Stimulated activated naive CD8-positive, alpha-beta T cell treated with anti-CD3 and anti-CD28 coated beads, Interleukin-15, amount 100 ng/mL, for 72 hours (primary cell): ENCODE results near the gene MRM3.
"Not testable (repeated sequence)": the region's sequence is repeated elsewhere in the genome, so short reads cannot be mapped to it uniquely, and the experiment has no call there.

ENCODE experiments used
- ATAC-seq: fragments of 150-1000 bp; cut with Tn5 transposase; 2 replicates; pipeline ENCODE4 v1.10.0; 2021; ENCODE audit warnings: mild to moderate bottlenecking, moderate library complexity
- DNase-seq, 2 donors: peaks; one replicate each; pipeline ENCODE4 v3.0.0; 2021 to 2022
- H3K27ac Mint-ChIP-seq, 2 donors: one replicate each; pipeline ENCODE4 v1.8.0; 2022; ENCODE audit warnings: mild to moderate bottlenecking in 2 of 2, mixed read lengths in 2 of 2, moderate library complexity in 2 of 2
- H3K27me3 Mint-ChIP-seq: one replicate; pipeline ENCODE4 v1.8.0; 2022; ENCODE audit warnings: mixed read lengths
- H3K4me1 Mint-ChIP-seq: one replicate; pipeline ENCODE4 v1.8.0; 2022; ENCODE audit warnings: mild to moderate bottlenecking, mixed read lengths
- H3K4me3 Mint-ChIP-seq, 2 donors: one replicate each; pipeline ENCODE4 v1.8.0; 2022; ENCODE audit warnings: mild to moderate bottlenecking in 2 of 2, mixed read lengths in 2 of 2, moderate library complexity in 1 of 2
- H3K9me3 Mint-ChIP-seq, 2 donors: one replicate each; pipeline ENCODE4 v1.8.0; 2022; ENCODE audit warnings: mixed read lengths in 2 of 2

MRM3 gene

DNA sequence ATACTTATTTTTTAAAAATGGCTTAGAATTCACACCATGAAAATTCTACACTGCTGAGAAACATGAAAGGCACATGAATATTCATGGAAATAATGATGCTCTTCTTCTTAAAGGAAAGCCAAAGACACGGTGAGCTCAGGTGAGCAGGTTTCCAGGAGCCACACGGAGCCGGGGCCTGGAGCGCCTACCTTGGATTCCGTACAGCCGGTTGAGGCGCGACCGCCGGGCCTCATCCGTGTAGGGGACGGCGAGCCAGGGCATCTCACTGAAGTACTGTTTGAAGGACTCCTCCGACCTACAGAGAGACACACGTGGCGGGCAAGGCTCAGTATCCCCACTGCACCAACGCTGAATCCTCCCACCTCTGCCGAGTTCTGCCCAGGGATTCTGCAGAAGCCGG, 37.1 kb downstream of the MRM3 start:
- no peaks in the 10 kb centered on the region for H3K9me3 Mint-ChIP-seq
- no peak overlapping the region for H3K27ac Mint-ChIP-seq
- no peak overlapping the region for H3K4me3 Mint-ChIP-seq
- ATAC-seq (no peak), DNase-seq (no peak)
- H3K4me1 Mint-ChIP-seq: no peaks in the 10 kb centered on the region
- H3K27me3 Mint-ChIP-seq: no peaks in the 10 kb centered on the region

DNA sequence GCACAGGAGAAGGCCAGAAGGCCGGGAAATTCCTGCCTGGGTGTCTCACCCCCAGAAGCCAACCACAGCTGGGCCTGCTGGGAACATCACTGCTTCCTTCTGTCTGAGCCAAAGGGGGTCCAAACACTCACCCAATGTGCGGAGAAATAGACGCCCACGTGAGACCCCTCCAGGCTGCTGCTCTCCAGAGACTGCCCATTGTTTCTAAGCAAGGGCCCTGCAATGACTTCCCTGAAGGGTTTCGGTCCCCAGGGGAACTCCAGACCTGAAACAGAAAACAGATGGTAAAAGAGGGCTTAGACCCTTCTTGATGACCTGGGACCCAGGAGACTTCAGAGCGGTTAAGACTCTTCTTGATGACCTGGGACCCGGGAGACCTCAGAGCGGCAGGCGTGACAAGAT, 41.3 kb downstream of the MRM3 start:
- H3K4me1 Mint-ChIP-seq: no peaks in the 10 kb centered on the region
- H3K27me3 Mint-ChIP-seq: no peaks in the 10 kb centered on the region
- ATAC-seq (no peak), DNase-seq (no peak)
- no peak overlapping the region for H3K27ac Mint-ChIP-seq
- no peak overlapping the region for H3K4me3 Mint-ChIP-seq
- H3K9me3 Mint-ChIP-seq: no peaks in the 10 kb centered on the region

DNA sequence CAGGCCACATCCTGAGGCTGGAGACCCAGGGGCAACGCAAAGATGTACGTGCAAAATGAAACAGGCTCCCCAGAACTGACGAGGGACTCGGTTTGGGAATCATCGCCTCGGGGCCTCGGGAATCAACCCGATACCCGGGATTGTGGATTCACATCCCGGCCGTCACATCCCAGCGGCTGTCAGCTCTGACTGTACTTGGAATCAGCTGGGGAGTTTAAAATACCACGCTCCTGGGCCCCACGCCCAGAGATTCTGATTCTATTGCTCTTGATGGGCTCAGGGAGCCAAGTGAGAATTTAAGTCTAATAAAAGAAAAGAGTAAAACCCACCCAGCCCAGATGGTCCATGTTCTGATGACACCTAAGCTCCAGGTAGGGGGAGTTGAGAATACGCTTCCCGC, 42.2 kb downstream of the MRM3 start:
- DNase-seq (no peak), ATAC-seq (no peak)
- Mint-ChIP-seq H3K4me1 (no peaks in the 10 kb centered on the region), H3K27me3 (no peaks in the 10 kb centered on the region), H3K27ac (peak overlapping the region in 1 of 2 donors; percentile 82), H3K9me3 (no peaks in the 10 kb centered on the region), H3K4me3 (no peak overlapping the region)

DNA sequence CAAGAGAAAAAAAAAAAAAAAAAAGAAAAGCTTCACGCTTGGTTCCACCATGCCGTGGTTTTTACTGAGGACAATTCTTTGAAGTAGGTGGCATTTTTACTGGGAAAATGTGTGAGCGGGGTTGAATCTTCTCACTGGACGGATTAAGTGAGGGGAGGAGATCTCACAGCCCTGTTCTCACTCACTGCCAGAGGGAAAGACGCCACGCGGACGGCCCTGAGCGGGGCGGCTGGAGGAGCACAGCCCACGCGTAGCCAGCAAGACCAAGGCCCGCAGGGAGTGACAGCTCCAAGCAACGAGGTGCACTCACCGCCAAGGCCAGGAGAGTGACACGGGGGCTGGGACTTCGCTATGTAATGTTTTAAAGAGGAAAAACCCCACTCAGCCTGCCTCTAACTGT, 43.1 kb downstream of the MRM3 start:
- no peak overlapping the region for H3K27ac Mint-ChIP-seq
- no peak overlapping the region for H3K4me3 Mint-ChIP-seq
- ATAC-seq: no peak
- H3K27me3 Mint-ChIP-seq: peaks cover 5% of the 10 kb centered on the region
- no peak for DNase-seq
- peaks cover 0 to 5% of the 10 kb centered on the region in 2 donors for H3K9me3 Mint-ChIP-seq
- H3K4me1 Mint-ChIP-seq: no peaks in the 10 kb centered on the region

DNA sequence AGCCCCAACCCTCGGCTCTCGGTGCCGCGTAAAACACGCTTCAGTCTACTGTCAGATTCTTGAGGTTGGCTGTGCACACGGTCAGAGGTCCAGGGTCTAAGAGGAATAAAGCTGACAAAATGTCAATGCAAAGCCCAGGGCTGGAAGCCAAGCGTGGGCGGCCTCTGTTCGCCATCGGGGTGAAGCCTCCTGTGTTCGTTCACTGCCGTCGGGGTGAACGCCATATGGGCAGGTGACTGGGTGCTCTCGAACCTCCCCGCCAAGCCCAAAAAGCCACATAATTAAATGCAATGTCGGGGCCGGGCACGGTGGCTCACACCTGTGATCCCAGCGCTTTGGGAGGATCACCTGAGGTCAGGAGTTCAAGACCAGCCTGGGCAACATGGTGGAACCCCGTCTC, 44.6 kb downstream of the MRM3 start:
- peaks cover 7% of the 10 kb centered on the region for H3K27me3 Mint-ChIP-seq
- H3K27ac Mint-ChIP-seq: no peak overlapping the region
- no peak for ATAC-seq
- no peak for DNase-seq
- no peaks in the 10 kb centered on the region for H3K4me1 Mint-ChIP-seq
- no peak overlapping the region for H3K4me3 Mint-ChIP-seq
- H3K9me3 Mint-ChIP-seq: peaks cover 0 to 7% of the 10 kb centered on the region in 2 donors

DNA sequence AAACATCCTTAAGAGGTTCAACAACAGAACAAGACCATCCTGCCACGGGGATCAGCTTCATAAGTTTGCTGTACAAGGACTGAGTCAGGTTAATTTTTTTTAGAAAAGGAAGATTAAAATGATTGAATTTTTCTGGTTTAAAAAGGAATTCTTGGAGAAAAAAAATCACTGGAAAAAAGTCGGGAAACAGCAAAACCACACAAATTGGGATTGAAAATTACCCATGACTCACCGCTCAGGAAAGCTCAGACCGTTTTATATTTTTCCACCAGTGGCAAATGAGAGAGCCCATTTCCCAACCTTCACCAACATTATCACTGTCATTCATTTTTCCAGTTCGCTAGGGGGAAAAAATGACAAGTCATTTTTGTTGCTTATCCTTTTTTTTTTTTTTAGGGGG, 46.6 kb downstream of the MRM3 start:
- no peak for ATAC-seq
- no peak for DNase-seq
- Mint-ChIP-seq H3K27ac (no peak overlapping the region), H3K4me3 (no peak overlapping the region), H3K4me1 (no peaks in the 10 kb centered on the region), H3K27me3 (peaks cover 7% of the 10 kb centered on the region), H3K9me3 (peaks cover 0 to 7% of the 10 kb centered on the region in 2 donors)

DNA sequence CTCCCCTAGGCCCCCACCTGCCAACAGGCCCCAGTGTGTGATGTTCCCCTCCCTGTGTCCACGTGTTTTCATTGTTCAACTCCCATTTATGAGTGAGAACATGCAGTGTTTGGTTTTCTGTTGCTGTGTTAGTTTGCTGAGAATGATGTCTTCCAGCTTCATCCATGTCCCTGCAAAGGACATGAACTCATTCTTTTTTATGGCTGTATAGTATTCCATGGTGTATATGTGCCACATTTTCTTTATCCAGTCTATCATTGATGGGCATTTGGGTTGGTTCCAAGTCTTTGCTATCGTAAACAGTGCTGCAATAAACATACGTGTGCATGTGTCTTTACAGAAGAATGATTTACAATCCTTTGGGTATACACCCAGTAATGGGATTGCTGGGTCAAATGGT, 47.5 kb downstream of the MRM3 start:
- H3K4me3 Mint-ChIP-seq, DNase-seq, H3K4me1 Mint-ChIP-seq, H3K27ac Mint-ChIP-seq, H3K27me3 Mint-ChIP-seq, H3K9me3 Mint-ChIP-seq, ATAC-seq: not testable (repeated sequence)

DNA sequence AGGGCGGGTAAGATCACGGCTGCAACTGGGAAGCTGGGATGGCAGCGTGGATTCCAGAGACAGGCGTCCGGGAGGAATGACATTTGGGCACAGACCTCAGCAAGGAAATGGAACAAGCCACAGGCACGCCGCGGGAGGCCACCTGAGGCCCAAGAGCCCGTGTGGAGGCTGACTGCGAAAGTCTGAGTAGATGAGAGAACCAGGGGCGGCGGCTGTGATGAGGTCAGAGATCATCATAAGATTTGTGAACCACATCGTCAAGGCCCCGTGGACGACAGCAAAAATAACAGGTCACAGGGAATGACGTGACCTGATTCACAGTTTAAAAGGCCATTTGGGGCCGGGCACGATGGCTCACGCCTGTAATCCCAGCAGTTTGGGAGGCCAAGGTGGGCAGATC, 48.2 kb downstream of the MRM3 start:
- H3K27ac Mint-ChIP-seq: no peak overlapping the region
- H3K4me1 Mint-ChIP-seq: no peaks in the 10 kb centered on the region
- H3K4me3 Mint-ChIP-seq: no peak overlapping the region
- ATAC-seq: no peak
- H3K27me3 Mint-ChIP-seq: peaks cover 7% of the 10 kb centered on the region
- no peak for DNase-seq
- H3K9me3 Mint-ChIP-seq: peaks cover 0 to 7% of the 10 kb centered on the region in 2 donors

DNA sequence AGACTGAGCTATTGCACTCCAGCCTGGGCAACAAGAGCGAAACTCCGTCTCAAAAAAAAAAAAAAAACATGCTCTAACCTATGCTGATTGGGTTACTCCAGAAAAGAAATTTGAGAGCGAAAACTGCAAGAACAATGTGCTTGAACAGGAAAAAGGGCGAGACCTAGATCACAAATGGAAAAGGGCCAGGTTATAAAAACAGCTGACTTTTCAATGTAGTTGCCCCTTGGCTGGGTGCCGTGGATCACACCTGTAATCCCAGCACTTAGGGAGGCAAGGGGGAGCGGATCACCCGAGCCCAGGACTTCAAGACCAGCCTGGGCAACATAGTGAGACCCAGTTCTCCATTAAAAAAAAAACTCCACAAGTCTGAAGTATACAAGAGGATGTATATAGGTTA, 48.8 kb downstream of the MRM3 start:
- ATAC-seq (no peak), DNase-seq (no peak)
- H3K9me3 Mint-ChIP-seq: peaks cover 0 to 7% of the 10 kb centered on the region in 2 donors
- no peak overlapping the region for H3K4me3 Mint-ChIP-seq
- peaks cover 7% of the 10 kb centered on the region for H3K27me3 Mint-ChIP-seq
- H3K4me1 Mint-ChIP-seq: no peaks in the 10 kb centered on the region
- no peak overlapping the region for H3K27ac Mint-ChIP-seq

DNA sequence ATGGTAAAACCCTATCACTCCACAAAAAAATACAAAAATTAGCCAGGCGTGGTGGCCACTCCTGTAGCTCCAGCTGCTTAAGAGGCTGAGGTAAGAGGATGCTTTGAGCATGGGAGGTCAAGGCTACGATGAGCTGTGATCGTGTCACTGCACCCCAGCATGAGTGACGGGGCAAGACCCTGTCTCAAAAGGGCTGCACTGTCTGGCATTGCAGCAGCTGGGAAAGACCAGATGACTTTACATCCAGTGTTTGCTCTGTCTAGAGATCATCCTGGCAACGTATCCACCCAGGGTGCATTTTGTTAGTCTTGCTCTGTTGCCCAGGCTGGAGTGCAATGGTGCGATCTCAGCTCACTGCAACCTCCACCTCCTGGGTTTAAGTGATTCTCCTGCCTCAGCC, 52.0 kb downstream of the MRM3 start:
- H3K4me3 Mint-ChIP-seq: no peak overlapping the region
- H3K4me1 Mint-ChIP-seq: no peaks in the 10 kb centered on the region
- peaks cover 0 to 7% of the 10 kb centered on the region in 2 donors for H3K9me3 Mint-ChIP-seq
- peaks cover 16% of the 10 kb centered on the region for H3K27me3 Mint-ChIP-seq
- no peak for DNase-seq
- H3K27ac Mint-ChIP-seq: no peak overlapping the region
- ATAC-seq: no peak

DNA sequence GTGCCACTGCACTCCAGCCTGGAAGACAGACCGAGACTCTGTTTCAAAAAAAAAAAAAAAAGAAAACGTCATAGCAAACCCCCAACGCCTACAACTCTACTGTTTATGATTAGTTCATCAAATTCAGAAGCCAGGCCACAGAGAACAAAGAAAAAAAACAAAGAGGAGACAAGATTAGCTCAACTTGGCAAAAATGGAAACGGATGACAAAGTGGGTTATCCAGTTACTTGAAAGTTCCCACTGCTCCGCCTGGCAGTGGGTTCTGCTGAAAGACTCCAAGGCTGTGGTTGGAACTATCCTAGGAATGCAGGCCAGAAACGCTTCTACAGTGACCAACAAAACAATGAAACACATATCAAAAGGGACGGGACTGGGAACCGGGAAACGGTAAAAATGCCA, 53.1 kb downstream of the MRM3 start:
- no peak for DNase-seq
- Mint-ChIP-seq H3K4me3 (no peak overlapping the region), H3K27me3 (peaks cover 11% of the 10 kb centered on the region), H3K9me3 (peaks cover 0 to 1% of the 10 kb centered on the region in 2 donors), H3K27ac (peak overlapping the region in 1 of 2 donors; percentile 25), H3K4me1 (no peaks in the 10 kb centered on the region)
- no peak for ATAC-seq

DNA sequence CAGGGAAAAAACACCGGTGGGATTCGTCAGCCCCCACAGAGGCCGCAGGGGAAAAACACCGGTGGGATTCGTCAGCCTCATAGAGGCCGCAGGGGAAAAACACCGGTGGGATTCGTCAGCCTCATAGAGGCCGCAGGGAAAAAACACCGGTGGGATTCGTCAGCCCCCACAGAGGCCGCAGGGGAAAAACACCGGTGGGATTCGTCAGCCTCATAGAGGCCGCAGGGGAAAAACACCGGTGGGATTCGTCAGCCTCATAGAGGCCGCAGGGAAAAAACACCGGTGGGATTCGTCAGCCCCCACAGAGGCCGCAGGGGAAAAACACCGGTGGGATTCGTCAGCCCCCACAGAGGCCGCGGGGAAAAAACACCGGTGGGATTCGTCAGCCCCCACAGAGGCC, 53.6 kb downstream of the MRM3 start:
- not testable (repeated sequence) for ATAC-seq, DNase-seq, H3K4me1 Mint-ChIP-seq, H3K27me3 Mint-ChIP-seq, H3K4me3 Mint-ChIP-seq, H3K27ac Mint-ChIP-seq, H3K9me3 Mint-ChIP-seq

DNA sequence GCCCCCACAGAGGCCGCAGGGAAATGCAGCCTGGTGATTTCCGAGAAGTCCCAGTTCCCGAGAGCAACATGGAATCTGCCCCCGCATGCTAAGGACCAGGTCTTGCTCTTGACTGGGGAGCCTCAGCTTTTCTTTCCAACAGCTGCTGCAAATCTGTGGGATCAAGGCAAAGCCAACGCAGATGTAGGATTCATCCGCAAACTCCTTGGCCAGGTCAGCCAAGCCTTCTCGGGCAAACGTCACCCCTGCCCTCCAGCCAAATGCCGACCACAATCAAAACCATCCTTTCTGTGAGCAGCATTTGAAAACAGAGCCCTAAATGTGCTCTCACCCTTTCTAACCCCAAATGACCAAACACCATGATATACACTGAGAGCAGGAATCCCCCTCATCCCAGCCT, 54.0 kb downstream of the MRM3 start:
- Mint-ChIP-seq H3K4me1 (no peaks in the 10 kb centered on the region), H3K27me3 (peaks cover 9% of the 10 kb centered on the region), H3K4me3 (no peak overlapping the region), H3K27ac (no peak overlapping the region), H3K9me3 (no peaks in the 10 kb centered on the region)
- ATAC-seq (no peak), DNase-seq (no peak)

DNA sequence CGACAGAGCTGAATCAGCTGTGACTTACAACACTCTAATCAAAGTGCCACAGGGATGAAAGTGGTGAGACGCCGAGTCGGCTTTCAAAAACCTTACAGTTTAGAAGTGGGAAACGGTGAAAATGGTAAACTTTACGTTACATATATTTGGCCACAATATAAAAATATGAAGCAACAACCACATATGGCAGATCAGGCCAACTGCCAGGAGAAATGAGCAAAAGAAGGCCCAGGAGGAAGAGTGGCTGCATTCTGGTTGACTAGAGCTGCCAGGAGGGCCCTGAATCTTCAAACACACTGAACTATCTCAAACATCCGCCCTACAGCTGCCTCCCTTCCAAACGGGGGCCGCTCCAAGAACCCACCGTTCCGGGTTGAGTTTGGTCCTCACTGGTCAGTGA, 56.3 kb downstream of the MRM3 start:
- ATAC-seq (no peak), DNase-seq (no peak)
- Mint-ChIP-seq H3K4me3 (no peak overlapping the region), H3K27me3 (peaks cover 14% of the 10 kb centered on the region), H3K27ac (no peak overlapping the region), H3K9me3 (no peaks in the 10 kb centered on the region), H3K4me1 (no peaks in the 10 kb centered on the region)

DNA sequence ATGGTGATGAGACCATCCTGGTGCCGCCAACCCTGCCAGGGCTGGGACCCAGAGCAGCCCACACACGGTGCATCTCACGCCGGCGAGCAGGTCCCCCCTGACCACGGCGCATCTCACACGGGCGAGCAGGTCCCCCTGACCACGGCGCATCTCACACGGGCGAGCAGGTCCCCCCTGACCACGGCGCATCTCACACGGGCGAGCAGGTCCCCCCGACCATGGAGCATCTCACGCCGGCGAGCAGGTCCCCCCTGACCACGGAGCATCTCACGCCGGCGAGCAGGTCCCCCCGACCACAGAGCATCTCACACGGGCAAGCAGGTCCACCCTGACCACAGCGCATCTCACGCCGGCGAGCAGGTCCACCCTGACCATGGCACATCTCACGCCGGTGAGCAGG, 59.2 kb downstream of the MRM3 start:
- Mint-ChIP-seq H3K4me3 (no peak overlapping the region), H3K9me3 (no peaks in the 10 kb centered on the region), H3K27ac (no peak overlapping the region), H3K27me3 (peaks cover 37% of the 10 kb centered on the region), H3K4me1 (peaks cover under 1% of the 10 kb centered on the region)
- ATAC-seq (no peak), DNase-seq (no peak)
